HL-60 (cell line): ENCODE results near the gene ARID1B.

Experiments used
- CTCF ChIP-seq: IDR thresholded peaks from one replicate; pipeline ENCODE4 v1.5.1; 2011; ENCODE audit warnings: low read length, control low read depth, inconsistent platforms; ENCODE audit not compliant: insufficient read depth
- GABPA ChIP-seq: IDR thresholded peaks from 2 replicates; pipeline ENCODE4 v1.6.1; 2012; ENCODE audit warnings: low read depth
- POLR2AphosphoS5 ChIP-seq: IDR thresholded peaks from 2 replicates; pipeline ENCODE4 v1.6.1; 2012; ENCODE audit warnings: low read depth
- TF ChIP-seq, protein P1 (sequence below): IDR thresholded peaks from 2 replicates; pipeline ENCODE4 v1.6.1; 2012; ENCODE audit warnings: low read depth; ENCODE audit not compliant: insufficient replicate concordance

- no peak for TF ChIP-seq CTCF
- no peak for TF ChIP-seq POLR2AphosphoS5
- TF ChIP-seq GABPA, result no peak
- TF ChIP-seq, protein P1, sequence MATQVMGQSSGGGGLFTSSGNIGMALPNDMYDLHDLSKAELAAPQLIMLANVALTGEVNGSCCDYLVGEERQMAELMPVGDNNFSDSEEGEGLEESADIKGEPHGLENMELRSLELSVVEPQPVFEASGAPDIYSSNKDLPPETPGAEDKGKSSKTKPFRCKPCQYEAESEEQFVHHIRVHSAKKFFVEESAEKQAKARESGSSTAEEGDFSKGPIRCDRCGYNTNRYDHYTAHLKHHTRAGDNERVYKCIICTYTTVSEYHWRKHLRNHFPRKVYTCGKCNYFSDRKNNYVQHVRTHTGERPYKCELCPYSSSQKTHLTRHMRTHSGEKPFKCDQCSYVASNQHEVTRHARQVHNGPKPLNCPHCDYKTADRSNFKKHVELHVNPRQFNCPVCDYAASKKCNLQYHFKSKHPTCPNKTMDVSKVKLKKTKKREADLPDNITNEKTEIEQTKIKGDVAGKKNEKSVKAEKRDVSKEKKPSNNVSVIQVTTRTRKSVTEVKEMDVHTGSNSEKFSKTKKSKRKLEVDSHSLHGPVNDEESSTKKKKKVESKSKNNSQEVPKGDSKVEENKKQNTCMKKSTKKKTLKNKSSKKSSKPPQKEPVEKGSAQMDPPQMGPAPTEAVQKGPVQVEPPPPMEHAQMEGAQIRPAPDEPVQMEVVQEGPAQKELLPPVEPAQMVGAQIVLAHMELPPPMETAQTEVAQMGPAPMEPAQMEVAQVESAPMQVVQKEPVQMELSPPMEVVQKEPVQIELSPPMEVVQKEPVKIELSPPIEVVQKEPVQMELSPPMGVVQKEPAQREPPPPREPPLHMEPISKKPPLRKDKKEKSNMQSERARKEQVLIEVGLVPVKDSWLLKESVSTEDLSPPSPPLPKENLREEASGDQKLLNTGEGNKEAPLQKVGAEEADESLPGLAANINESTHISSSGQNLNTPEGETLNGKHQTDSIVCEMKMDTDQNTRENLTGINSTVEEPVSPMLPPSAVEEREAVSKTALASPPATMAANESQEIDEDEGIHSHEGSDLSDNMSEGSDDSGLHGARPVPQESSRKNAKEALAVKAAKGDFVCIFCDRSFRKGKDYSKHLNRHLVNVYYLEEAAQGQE, result no peak
Observed at GRCh38 chr6:156899071-156899470, 121.9 kb downstream of the ARID1B start.
